K562 (cell line): ENCODE measurements around the gene DNA2. TPM values are rescaled to one million over a fixed set of nuclear protein-coding genes. Genes with fewer than 3 reads are reported as not detected.
A peak's percentile ranks its signal among the peaks of the same experiment; 100 is the strongest.

Experiments
- POLR2G ChIP-seq: fragments of 200-400 bp; formaldehyde crosslinking; IDR thresholded peaks from 2 replicates; pipeline ENCODE4 v1.6.1; 2017; ENCODE audit warnings: low read depth, mild to moderate bottlenecking, antibody characterized with exemption, low read length, moderate library complexity
- RBM14 ChIP-seq: fragments of 200-400 bp; formaldehyde crosslinking; IDR thresholded peaks from 2 replicates; pipeline ENCODE4 v1.6.1; 2018; ENCODE audit warnings: low read depth, mild to moderate bottlenecking, low read length, moderate library complexity, borderline replicate concordance; ENCODE audit not compliant: insufficient read depth
- SAFB2 ChIP-seq: fragments of 200-400 bp; formaldehyde crosslinking; IDR thresholded peaks from 2 replicates; pipeline ENCODE4 v1.6.1; 2018; ENCODE audit warnings: borderline replicate concordance, low read length, low read depth, moderate library complexity; ENCODE audit not compliant: severe bottlenecking
- SIN3A ChIP-seq, 2 experiments: fragments of 150-350 bp in 1 of 2; IDR thresholded peaks; 2 replicates each; pipeline ENCODE4 v1.6.1; 2011 to 2016; ENCODE audit warnings: borderline replicate concordance in 2 of 2, low read depth in 2 of 2, low read length in 2 of 2, mild to moderate bottlenecking in 2 of 2, moderate library complexity in 2 of 2; ENCODE audit not compliant: control insufficient read depth in 1 of 2
- ZNF121 ChIP-seq: sonication (generic); formaldehyde crosslinking; conservative IDR thresholded peaks from 2 replicates; pipeline ENCODE4 v1.8.0; 2022; ENCODE audit warnings: missing genetic modification reagents
- ZNF717 ChIP-seq: fragments of 250-450 bp; sonication (Bioruptor Pico); IDR thresholded peaks from 2 replicates; pipeline ENCODE4 v1.5.0; 2021
- polyA plus RNA-seq, 8 experiments: library from polyadenylated mRNA; depleted of rRNA in 4 of 8; stranded (reverse) in 5 of 8; unstranded in 3 of 8; fragments of >200 nt; fragmentation: Nextera tagmentation in 2 of 8; fragmentation: Illumina TruSeq in 1 of 8; extraction: Ambion mirVana in 2 of 8; extraction: Trizol in 1 of 8; gene quantifications; 2 replicates each; pipeline versions ENCODE4 v1.2.1 to v1.2.3, GENCODE V29; 2011 to 2014; ENCODE audit warnings: inconsistent platforms in 1 of 8, missing spikeins in 1 of 8
- total RNA-seq, 7 experiments: library from RNA; depleted of rRNA in 6 of 7; stranded (reverse); fragments of >200 nt in 6 of 7; fragmentation: Illumina TruSeq in 2 of 7; extraction: Trizol in 2 of 7; gene quantifications; 2 replicates each; pipeline versions ENCODE4 v1.2.1 to v1.2.3, GENCODE V29; 2011 to 2021; ENCODE audit warnings: low replicate concordance in 1 of 7
- TF ChIP-seq, protein P1 (sequence below): fragments of 200-800 bp; sonication (Bioruptor generic); IDR thresholded peaks from 2 replicates; pipeline ENCODE4 v1.6.1; 2016; ENCODE audit warnings: missing genetic modification characterization, missing compliant biosample characterization
- TF ChIP-seq, protein P2 (sequence below), 3 experiments: fragments of 200-800 bp in 1 of 3; fragments of 250-450 bp in 1 of 3; fragments of 450-650 bp in 1 of 3; sonication (Bioruptor Pico) in 1 of 3; sonication (Bioruptor generic) in 1 of 3; formaldehyde crosslinking in 1 of 3; IDR thresholded peaks; 2 replicates each; pipeline versions ENCODE4 v1.6.1 to v1.8.0; 2016 to 2022; ENCODE audit warnings: mild to moderate bottlenecking in 2 of 3, missing genetic modification characterization in 2 of 3, missing compliant biosample characterization in 1 of 3, moderate library complexity in 1 of 3
- TF ChIP-seq, protein P3 (sequence below): fragments of 450-650 bp; conservative IDR thresholded peaks from 2 replicates; pipeline ENCODE4 v1.6.1; 2016; ENCODE audit warnings: missing genetic modification characterization, low read depth, mild to moderate bottlenecking, control low read depth, missing compliant biosample characterization
- TF ChIP-seq, protein P4 (sequence below): fragments of 250-450 bp; sonication (Bioruptor Pico); IDR thresholded peaks from 2 replicates; pipeline ENCODE4 v1.5.0; 2020; ENCODE audit warnings: mild to moderate bottlenecking, borderline replicate concordance

Gene DNA2
- total and polyA plus RNA-seq, 9 of the 15 experiments (the other 6 are each of a cell fraction or from before 2014, with no cell fraction given), result 24.6 to 51.4 (median 40.8) TPM

DNA sequence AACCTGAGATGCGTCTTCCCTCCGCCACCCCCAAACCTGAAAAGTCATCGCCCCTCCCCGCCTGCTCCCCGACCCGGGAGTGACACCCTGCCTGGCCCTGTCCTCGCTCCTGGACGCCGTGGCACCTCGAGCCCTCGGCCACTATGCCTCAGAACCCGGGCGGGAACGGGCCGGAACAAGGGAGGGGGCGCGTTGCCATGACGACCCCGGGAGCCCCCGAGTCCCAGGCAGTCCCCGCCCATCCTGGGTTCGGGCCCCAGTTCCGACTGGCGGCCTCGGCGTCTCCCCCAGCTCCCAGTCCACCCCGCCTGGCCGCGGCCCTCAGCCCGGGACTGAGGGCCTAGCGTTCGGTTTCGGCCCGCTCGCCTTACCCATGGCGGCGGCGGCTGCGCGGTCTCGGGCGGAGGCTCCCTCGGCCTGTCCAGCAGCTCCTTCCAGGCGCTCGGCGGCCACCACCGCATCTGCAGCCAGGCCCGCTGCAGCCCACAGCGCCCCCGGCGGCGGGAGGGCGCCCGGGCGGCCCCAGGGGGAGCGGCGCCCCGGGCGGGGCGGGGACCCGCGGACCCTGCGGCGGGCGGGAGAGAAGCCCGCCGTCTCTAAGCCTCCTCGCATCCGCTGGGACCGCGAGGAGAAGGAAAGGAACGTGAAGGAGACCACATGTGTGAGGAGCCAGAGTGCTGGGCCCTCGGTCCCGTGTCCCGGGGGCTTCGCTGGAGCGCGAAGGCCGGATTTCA, 64.8 kb downstream of the DNA2 start, which contains the start of gene RUFY2 (continued):
- TF ChIP-seq, protein P1, sequence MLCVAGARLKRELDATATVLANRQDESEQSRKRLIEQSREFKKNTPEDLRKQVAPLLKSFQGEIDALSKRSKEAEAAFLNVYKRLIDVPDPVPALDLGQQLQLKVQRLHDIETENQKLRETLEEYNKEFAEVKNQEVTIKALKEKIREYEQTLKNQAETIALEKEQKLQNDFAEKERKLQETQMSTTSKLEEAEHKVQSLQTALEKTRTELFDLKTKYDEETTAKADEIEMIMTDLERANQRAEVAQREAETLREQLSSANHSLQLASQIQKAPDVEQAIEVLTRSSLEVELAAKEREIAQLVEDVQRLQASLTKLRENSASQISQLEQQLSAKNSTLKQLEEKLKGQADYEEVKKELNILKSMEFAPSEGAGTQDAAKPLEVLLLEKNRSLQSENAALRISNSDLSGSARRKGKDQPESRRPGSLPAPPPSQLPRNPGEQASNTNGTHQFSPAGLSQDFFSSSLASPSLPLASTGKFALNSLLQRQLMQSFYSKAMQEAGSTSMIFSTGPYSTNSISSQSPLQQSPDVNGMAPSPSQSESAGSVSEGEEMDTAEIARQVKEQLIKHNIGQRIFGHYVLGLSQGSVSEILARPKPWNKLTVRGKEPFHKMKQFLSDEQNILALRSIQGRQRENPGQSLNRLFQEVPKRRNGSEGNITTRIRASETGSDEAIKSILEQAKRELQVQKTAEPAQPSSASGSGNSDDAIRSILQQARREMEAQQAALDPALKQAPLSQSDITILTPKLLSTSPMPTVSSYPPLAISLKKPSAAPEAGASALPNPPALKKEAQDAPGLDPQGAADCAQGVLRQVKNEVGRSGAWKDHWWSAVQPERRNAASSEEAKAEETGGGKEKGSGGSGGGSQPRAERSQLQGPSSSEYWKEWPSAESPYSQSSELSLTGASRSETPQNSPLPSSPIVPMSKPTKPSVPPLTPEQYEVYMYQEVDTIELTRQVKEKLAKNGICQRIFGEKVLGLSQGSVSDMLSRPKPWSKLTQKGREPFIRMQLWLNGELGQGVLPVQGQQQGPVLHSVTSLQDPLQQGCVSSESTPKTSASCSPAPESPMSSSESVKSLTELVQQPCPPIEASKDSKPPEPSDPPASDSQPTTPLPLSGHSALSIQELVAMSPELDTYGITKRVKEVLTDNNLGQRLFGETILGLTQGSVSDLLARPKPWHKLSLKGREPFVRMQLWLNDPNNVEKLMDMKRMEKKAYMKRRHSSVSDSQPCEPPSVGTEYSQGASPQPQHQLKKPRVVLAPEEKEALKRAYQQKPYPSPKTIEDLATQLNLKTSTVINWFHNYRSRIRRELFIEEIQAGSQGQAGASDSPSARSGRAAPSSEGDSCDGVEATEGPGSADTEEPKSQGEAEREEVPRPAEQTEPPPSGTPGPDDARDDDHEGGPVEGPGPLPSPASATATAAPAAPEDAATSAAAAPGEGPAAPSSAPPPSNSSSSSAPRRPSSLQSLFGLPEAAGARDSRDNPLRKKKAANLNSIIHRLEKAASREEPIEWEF, result no peak
- TF ChIP-seq ZNF121 (CRISPR knock-in tag) (no peak), RBM14 (peak; percentile 62; the same call in 1 of the 2 replicates), POLR2G (peak; percentile 97), SIN3A (IDR thresholded peaks at IDR 0.05; ENCODE audit: borderline replicate concordance in 2 of 2, control insufficient read depth in 1 of 2, low read depth in 2 of 2, low read length in 2 of 2) (peak; percentile 60 to 86; a peak in 2 of 4 replicates), SAFB2 (no peak), ZNF717 (CRISPR knock-in tag) (no peak)
- TF ChIP-seq, protein P2, sequence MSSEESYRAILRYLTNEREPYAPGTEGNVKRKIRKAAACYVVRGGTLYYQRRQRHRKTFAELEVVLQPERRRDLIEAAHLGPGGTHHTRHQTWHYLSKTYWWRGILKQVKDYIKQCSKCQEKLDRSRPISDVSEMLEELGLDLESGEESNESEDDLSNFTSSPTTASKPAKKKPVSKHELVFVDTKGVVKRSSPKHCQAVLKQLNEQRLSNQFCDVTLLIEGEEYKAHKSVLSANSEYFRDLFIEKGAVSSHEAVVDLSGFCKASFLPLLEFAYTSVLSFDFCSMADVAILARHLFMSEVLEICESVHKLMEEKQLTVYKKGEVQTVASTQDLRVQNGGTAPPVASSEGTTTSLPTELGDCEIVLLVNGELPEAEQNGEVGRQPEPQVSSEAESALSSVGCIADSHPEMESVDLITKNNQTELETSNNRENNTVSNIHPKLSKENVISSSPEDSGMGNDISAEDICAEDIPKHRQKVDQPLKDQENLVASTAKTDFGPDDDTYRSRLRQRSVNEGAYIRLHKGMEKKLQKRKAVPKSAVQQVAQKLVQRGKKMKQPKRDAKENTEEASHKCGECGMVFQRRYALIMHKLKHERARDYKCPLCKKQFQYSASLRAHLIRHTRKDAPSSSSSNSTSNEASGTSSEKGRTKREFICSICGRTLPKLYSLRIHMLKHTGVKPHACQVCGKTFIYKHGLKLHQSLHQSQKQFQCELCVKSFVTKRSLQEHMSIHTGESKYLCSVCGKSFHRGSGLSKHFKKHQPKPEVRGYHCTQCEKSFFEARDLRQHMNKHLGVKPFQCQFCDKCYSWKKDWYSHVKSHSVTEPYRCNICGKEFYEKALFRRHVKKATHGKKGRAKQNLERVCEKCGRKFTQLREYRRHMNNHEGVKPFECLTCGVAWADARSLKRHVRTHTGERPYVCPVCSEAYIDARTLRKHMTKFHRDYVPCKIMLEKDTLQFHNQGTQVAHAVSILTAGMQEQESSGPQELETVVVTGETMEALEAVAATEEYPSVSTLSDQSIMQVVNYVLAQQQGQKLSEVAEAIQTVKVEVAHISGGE (CRISPR knock-in tag; IDR thresholded peaks at IDR 0.05), result peak in 1 of 3 experiments; percentile 48; a peak in 1 of 6 replicates
- TF ChIP-seq, protein P3, sequence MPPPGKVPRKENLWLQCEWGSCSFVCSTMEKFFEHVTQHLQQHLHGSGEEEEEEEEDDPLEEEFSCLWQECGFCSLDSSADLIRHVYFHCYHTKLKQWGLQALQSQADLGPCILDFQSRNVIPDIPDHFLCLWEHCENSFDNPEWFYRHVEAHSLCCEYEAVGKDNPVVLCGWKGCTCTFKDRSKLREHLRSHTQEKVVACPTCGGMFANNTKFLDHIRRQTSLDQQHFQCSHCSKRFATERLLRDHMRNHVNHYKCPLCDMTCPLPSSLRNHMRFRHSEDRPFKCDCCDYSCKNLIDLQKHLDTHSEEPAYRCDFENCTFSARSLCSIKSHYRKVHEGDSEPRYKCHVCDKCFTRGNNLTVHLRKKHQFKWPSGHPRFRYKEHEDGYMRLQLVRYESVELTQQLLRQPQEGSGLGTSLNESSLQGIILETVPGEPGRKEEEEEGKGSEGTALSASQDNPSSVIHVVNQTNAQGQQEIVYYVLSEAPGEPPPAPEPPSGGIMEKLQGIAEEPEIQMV (tag), result 0 out of 2 replicates have a peak, but pooled peaks have one; percentile 16
- TF ChIP-seq, protein P4, sequence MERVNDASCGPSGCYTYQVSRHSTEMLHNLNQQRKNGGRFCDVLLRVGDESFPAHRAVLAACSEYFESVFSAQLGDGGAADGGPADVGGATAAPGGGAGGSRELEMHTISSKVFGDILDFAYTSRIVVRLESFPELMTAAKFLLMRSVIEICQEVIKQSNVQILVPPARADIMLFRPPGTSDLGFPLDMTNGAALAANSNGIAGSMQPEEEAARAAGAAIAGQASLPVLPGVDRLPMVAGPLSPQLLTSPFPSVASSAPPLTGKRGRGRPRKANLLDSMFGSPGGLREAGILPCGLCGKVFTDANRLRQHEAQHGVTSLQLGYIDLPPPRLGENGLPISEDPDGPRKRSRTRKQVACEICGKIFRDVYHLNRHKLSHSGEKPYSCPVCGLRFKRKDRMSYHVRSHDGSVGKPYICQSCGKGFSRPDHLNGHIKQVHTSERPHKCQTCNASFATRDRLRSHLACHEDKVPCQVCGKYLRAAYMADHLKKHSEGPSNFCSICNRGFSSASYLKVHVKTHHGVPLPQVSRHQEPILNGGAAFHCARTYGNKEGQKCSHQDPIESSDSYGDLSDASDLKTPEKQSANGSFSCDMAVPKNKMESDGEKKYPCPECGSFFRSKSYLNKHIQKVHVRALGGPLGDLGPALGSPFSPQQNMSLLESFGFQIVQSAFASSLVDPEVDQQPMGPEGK (CRISPR knock-in tag), result no peak
